ENCODE measurements around the gene TTC23.

The TTC23 gene

GRCh38 chr15:99134317-99134821 is 115.0 kb downstream of the TTC23 start:
- no peak for DNase-seq

GRCh38 chr15:99132634-99133287 is 116.6 kb downstream of the TTC23 start:
- no peak for DNase-seq

DNA sequence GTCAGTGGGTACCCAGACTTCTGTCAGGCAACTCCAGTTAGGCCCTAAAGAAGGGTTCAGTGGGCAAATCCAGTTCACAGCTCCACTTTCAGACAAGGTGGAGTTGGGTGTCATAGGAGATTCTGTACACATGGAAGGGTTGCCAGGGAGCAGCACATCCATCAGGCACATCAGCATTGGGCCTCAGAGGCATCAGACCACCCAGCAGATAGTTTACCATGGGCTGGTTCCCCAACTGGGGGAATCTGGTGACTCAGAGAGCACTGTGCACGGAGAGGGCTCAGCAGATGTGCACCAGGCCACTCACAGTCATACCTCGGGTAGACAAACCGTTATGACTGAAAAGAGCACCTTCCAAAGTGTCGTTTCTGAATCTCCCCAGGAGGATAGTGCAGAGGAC is 117.3 kb downstream of the TTC23 start:
- DNase-seq, result no peak

- DNase-seq, result no peak
Observed at GRCh38 chr15:99131441-99132023, 117.8 kb downstream of the TTC23 start.

GRCh38 chr15:99130765-99131440 is 118.5 kb downstream of the TTC23 start:
- DNase-seq, result no peak

GRCh38 chr15:99130314-99130713 is 119.1 kb downstream of the TTC23 start:
- no peak for DNase-seq

GRCh38 chr15:99129644-99130043 is 119.7 kb downstream of the TTC23 start:
- DNase-seq, result no peak

- no peak for DNase-seq
Observed at GRCh38 chr15:99128411-99128810, 121.0 kb downstream of the TTC23 start.

- DNase-seq, result no peak
Observed at GRCh38 chr15:99127773-99128172, 121.6 kb downstream of the TTC23 start.

GRCh38 chr15:99126930-99127329 is 122.5 kb downstream of the TTC23 start:
- DNase-seq, result no peak

GRCh38 chr15:99126131-99126588 is 123.2 kb downstream of the TTC23 start:
- no peak for DNase-seq

- DNase-seq, result no peak
Observed at GRCh38 chr15:99125061-99125891, 124.1 kb downstream of the TTC23 start.

GRCh38 chr15:99124641-99125040 is 124.7 kb downstream of the TTC23 start:
- DNase-seq, result no peak

GRCh38 chr15:99123713-99124451 is 125.5 kb downstream of the TTC23 start:
- DNase-seq, result peak; percentile 68 to 88

DNA sequence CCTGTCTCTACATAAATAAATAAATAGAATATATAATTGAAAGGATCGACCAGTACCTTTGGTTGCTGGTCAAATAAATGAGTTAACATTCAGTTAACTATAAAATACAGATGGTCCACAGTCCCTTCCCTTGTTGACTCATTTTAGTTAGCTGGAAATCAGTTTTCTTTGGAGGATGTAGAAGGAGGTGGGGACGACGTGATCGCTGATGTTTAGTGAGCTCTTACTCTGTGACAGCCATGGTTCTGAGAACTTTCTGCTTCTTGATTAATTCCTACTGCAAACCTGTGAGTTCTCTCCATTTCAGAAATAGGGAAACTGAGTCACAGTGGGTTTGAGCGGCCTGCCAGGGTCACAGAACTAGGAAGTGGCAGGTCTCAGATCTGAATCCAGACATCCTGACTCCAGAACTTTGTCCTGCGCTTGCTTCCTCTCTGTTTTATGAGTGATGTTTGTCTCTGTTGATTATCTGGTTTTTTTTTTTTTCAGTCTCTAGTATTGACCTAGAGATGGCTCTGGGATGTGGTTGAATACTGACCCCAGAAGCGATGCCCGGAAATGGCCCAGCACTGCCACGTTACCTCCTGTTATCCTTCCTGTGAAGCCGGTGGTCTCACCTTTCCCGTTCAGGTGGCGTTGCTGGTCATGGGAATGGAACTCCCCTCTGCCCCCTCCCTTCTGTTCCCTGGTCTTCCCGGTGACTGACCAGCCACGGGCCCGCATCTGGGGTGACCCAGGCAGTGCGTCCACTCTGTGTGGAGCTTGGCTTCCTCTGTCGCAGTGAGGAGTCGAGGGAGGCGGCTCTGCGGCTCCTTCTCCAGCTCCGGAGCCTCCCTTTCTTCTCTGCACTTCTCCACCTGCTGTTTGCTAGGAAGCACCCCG is 126.3 kb downstream of the TTC23 start:
- no peak for DNase-seq

- DNase-seq, result no peak
Observed at GRCh38 chr15:99121691-99122410, 127.5 kb downstream of the TTC23 start.

GRCh38 chr15:99121207-99121606 is 128.2 kb downstream of the TTC23 start:
- no peak for DNase-seq

DNA sequence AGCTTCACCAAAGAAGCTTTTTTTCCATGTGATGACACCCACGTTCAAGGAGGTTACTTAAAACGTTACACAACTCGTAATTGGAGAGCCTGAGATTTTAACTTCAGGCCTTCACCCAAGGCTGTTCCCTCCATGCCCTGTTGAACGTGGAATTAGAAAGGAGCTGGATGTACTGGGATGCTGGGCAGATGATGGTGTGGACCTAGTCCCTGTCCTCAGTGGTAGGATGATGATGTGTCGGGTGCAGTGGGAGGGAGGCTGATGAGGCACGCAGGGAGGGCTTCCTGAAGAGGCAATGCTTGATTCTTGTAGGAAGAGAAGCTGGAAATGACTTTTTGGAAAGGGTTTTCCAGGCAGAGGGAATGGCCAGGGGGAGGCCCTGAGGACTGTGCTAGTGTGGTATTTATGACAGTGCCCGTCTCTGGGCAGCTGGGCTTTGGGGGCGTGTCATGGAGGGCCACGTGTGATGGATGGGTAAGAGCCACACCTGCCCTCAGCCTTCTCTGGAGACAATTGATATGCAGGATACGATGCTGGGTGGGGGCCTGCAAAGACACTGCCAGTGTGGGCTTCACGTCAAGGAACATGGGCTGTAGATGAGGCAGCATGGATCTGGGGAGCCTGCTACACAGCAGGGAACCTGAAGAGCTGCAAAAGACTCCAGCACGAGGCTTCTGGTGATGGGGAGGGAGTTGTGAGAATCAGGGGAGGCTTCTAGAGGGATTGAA is 129.2 kb downstream of the TTC23 start:
- no peak for DNase-seq

GRCh38 chr15:99118801-99119546 is 130.4 kb downstream of the TTC23 start:
- no peak for DNase-seq
